Astrocyte (in vitro differentiated cells and primary cell): ENCODE measurements around the gene AK5.

Source experiments
- CTCF ChIP-seq: IDR thresholded peaks from 2 replicates; pipeline ENCODE4 v1.5.1; 2011; ENCODE audit warnings: low read depth, mild to moderate bottlenecking, inconsistent platforms, low read length, moderate library complexity; ENCODE audit not compliant: insufficient read depth
- EZH2 ChIP-seq: IDR thresholded peaks from 2 replicates; pipeline ENCODE4 v1.6.1; 2012; ENCODE audit warnings: mild to moderate bottlenecking, low read length, inconsistent platforms; ENCODE audit not compliant: insufficient read depth

DNA sequence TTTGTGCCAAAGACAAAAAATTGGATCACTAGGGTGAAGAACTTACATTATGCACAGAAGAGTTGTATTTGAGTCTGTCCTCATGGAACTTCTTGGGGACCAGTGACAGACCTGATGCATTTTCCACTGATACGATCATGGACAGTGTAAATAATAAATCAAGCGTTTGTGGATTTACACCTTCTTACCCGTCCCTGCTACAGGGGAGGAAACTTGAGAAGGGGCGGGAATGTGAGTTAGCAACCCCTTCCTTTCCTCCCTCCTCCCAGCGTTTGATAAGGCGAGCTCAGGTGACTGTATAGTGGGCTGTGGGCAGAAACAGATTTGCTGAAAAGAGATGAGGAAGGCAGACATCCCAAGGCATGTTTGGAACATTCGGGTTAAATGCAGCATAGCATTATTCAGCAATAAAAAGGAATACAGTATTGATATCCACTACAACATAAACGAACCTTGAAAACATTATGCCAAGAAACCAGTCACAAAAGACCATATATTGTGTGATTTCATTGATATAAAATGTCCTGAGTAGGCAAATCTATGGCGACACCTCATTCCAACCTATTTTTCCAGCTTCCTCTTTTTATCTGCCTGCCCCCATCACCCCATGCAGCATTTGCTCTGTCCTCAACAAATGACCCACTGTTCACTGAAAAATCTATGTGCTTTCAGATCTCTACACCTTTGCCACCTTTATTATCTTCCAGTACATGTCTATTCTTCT lies 271.9 kb downstream of the AK5 start:
- no peak for TF ChIP-seq CTCF
- no peak for TF ChIP-seq EZH2
